Ishikawa (cell line): ENCODE measurements around the gene IRAK2.

Source experiments
- CEBPB ChIP-seq: IDR thresholded peaks from 2 replicates; pipeline ENCODE4 v1.6.1; 2012
- CREB1 ChIP-seq: IDR thresholded peaks from 2 replicates; pipeline ENCODE4 v1.6.1; 2012; ENCODE audit warnings: low read depth
- EGR1 ChIP-seq: IDR thresholded peaks from 2 replicates; pipeline ENCODE4 v1.6.1; 2012
- EP300 ChIP-seq: IDR thresholded peaks from 2 replicates; pipeline ENCODE4 v1.6.1; 2012; ENCODE audit warnings: borderline replicate concordance
- FOXM1 ChIP-seq: IDR thresholded peaks from 2 replicates; pipeline ENCODE4 v1.6.1; 2012; ENCODE audit warnings: low read depth, borderline replicate concordance
- MAX ChIP-seq: IDR thresholded peaks from 2 replicates; pipeline ENCODE4 v1.6.1; 2012
- NFIC ChIP-seq: IDR thresholded peaks from 2 replicates; pipeline ENCODE4 v1.6.1; 2012
- RAD21 ChIP-seq: IDR thresholded peaks from 2 replicates; pipeline ENCODE4 v1.6.1; 2012; ENCODE audit warnings: low read depth
- REST ChIP-seq: IDR thresholded peaks from 2 replicates; pipeline ENCODE4 v1.6.1; 2012; ENCODE audit warnings: low read depth, mild to moderate bottlenecking
- TAF1 ChIP-seq: IDR thresholded peaks from 2 replicates; pipeline ENCODE4 v1.6.1; 2012; ENCODE audit warnings: low read depth, mild to moderate bottlenecking
- TCF12 ChIP-seq: IDR thresholded peaks from 2 replicates; pipeline ENCODE4 v1.6.1; 2012; ENCODE audit warnings: low read depth
- TEAD4 ChIP-seq: IDR thresholded peaks from 2 replicates; pipeline ENCODE4 v1.6.1; 2012
- USF1 ChIP-seq: IDR thresholded peaks from 2 replicates; pipeline ENCODE4 v1.6.1; 2012
- YY1 ChIP-seq: IDR thresholded peaks from 2 replicates; pipeline ENCODE4 v1.6.1; 2012; ENCODE audit warnings: low read depth
- ZBTB7A ChIP-seq: IDR thresholded peaks from 2 replicates; pipeline ENCODE4 v1.6.1; 2012; ENCODE audit warnings: low read depth

Gene IRAK2

GRCh38 chr3:10187944-10188343, 23.2 kb downstream of the IRAK2 start:
- TF ChIP-seq YY1: no peak
- no peak for TF ChIP-seq FOXM1
- TF ChIP-seq RAD21: no peak
- no peak for TF ChIP-seq CREB1
- no peak for TF ChIP-seq EGR1
- no peak for TF ChIP-seq MAX
- TF ChIP-seq NFIC: no peak
- no peak for TF ChIP-seq ZBTB7A
- no peak for TF ChIP-seq TCF12
- TF ChIP-seq TEAD4: no peak
- TF ChIP-seq TAF1: no peak
- TF ChIP-seq USF1: no peak
- TF ChIP-seq CEBPB: no peak
- TF ChIP-seq REST: no peak
- TF ChIP-seq EP300: no peak

- TF ChIP-seq TAF1: no peak
- no peak for TF ChIP-seq RAD21
- TF ChIP-seq EP300: no peak
- TF ChIP-seq MAX: no peak
- TF ChIP-seq YY1: no peak
- TF ChIP-seq NFIC: no peak
- no peak for TF ChIP-seq CREB1
- TF ChIP-seq REST: no peak
- no peak for TF ChIP-seq CEBPB
- no peak for TF ChIP-seq EGR1
- no peak for TF ChIP-seq FOXM1
Measured at GRCh38 chr3:10188804-10189556, 24.3 kb downstream of the IRAK2 start.

GRCh38 chr3:10189557-10190354, 25.0 kb downstream of the IRAK2 start:
- peak; percentile 76 for TF ChIP-seq CEBPB
- peak; percentile 58 for TF ChIP-seq NFIC
- TF ChIP-seq TEAD4: no peak

GRCh38 chr3:10192953-10193691, 28.4 kb downstream of the IRAK2 start:
- peak; percentile 76 for TF ChIP-seq CEBPB
- TF ChIP-seq TEAD4: no peak
- no peak for TF ChIP-seq TAF1
- no peak; the same call in 1 of the 2 replicates for TF ChIP-seq NFIC
- TF ChIP-seq USF1: no peak
- TF ChIP-seq REST: no peak
- TF ChIP-seq YY1: no peak
- TF ChIP-seq RAD21: no peak
